Activated CD8-positive, alpha-beta memory T cell treated with anti-CD3 and anti-CD28 coated beads, Interleukin-2, amount 50 U/mL, for 1 hour (primary cell): ENCODE results near the gene UBTD1.

Experiments
- DNase-seq: peaks from one replicate; pipeline ENCODE4 v3.0.0-alpha.2; 2020; ENCODE audit errors: extremely low read depth

The UBTD1 gene

DNA sequence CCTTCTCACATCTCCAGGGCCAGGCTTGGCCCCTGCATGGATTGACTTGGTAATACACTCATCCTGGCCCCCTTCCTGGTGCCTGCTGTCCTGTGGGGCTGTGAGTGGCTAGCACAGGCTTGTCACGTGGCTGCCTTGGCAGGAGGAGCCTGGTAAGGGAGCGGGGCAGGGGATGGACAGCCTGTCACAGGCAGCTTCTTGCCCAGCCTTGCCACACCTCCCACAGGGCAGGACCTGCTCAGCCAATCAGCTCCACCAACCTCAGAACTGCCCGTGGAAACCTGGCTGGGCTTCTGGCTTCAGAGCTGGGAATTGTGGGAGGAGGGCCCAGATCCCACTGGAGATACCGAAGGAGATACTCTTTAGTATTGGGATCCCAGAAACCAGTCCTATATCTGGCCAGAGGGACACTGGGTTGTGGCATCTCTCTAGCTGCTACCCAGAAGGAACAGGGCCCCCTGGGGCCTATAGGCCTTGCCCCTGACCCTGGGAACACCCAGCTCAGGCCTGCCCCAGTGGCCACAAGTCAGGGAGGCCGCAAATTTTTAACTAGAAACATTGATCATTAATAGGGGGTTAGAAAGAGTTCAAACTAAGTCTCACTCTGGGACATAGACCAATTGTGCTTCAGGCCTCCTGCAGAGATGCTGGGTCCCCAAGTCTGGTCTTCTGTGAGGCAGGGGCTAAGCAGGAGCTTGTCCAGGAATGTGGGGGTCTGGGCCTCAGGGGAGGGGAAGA is 85.5 kb downstream of the UBTD1 start, which contains the start of gene HOGA1:
Gene HOGA1 (plus strand): TSS at position 330 of the 738 bp plus-strand sequence. CDS start 315 bp downstream, at position 645.
- no peak for DNase-seq

DNA sequence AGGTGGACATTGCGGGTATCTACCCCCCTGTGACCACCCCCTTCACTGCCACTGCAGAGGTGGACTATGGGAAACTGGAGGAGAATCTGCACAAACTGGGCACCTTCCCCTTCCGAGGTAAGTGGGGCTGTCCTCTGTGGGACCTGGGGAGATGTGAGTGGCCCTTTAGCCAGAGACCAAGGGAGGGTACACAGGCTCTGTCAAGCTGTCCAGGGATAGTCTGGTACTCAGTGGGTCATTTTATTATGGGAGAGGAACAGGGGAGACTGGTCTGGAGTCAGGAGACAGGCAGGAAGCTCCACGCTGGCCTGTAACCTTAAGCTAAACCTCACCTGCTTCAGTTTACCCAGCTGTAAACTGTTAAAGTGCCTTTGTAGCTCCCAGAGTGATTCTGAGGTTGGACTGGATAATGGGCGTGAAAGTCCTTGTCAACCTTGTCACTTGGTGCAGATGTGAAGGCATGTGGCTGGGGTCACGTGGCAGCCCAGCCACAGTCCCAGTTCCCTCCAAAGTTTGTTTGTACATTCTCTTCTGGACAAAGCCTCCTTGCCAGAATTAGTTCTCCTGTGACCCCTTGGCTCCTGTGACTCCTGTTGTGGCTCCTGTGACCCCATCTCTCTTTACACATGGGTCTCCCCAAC is 86.2 kb downstream of the UBTD1 start:
- no peak for DNase-seq

DNA sequence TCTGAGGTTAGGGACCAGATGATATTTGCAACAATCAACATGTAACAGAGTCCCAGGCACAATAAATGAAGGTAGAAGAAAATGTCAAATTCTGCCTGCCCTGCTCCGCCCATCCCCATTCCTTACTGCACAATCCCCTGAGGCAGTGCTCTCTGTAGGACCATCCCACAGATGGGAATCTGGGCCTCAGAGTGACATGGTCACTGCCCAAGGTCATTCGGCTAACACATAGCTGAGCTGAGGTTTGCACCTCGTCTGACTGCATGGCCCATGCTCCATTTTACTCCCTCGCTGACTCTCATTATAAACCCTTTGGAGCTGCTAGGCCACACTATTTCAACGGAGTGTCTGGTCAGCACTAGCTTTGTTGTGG is 86.7 kb downstream of the UBTD1 start:
- no peak for DNase-seq

DNA sequence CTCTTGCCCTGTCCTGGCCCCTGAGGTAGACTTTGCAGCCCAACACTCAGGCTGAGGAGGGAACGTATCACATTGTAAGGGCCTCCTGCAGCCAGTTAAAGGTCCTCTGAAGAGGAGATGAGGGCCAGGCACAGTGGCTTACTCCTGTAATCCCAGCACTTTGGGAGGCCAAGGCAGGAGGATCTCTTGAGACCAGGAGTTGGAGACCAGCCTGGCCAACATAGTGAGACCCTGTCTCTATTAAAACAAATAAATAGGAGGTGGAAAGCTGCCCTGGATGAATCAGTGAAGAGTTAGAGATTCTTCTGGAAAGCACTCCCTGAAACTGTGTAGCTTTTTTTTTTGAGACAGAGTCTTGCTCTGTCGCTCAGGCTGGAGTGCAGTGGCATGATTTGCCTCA is 88.5 kb downstream of the UBTD1 start:
- DNase-seq: no peak

DNA sequence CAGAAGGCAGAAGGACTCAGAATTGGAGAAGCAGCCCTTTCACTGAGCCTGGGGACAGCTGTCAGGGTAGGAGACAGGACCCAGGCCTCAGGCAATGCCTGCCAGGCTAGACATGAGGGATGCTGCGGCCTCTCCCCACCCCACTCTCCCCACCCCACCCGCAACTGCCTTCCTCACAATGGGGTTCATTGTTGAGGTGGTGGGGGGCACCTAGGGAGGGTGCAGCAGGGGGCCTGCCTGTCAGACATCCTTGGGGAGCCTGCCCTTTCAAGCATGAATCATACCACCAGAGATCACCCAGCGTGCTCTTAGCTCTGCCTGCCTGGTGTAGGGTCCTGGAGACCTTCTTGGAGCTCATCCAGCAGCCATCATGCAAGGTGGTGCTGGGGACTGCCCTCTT is 90.8 kb downstream of the UBTD1 start, which contains the start of gene C10orf62:
Gene C10orf62 (plus strand): TSS at position 243 of the 400 bp plus-strand sequence. CDS start 177 bp downstream, outside the sequence.
- DNase-seq: no peak

DNA sequence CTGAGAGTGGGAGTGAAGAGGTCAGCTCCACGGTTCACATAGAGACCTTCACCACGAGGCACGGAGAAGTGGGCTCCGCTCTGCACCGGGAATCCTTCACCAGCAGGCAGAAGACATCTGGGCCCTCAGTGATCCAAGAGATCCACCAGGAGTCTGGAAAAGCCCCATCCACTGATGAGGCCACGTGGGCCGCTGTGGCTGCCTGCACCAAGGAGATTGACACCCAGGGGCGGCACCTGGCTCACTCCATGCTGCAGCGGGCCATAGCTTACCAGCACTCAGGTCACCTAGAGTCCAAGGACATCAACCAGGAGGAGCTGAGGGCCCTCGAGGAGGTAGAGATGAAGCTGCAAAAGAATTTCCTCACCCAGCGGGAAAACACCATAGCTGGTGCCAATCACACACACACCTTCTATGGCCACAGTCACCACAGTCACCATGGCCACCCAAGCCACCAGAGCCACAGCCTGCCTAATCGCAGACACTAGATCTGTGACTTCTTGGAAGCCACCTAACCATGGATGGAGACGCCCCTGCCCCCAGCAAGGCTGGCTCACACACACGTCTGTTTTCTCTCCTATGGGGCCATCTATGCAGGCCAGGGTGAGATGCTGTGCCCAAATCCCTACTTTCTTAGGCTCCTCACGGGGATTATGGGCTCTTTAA is 91.5 kb downstream of the UBTD1 start:
- no peak for DNase-seq

DNA sequence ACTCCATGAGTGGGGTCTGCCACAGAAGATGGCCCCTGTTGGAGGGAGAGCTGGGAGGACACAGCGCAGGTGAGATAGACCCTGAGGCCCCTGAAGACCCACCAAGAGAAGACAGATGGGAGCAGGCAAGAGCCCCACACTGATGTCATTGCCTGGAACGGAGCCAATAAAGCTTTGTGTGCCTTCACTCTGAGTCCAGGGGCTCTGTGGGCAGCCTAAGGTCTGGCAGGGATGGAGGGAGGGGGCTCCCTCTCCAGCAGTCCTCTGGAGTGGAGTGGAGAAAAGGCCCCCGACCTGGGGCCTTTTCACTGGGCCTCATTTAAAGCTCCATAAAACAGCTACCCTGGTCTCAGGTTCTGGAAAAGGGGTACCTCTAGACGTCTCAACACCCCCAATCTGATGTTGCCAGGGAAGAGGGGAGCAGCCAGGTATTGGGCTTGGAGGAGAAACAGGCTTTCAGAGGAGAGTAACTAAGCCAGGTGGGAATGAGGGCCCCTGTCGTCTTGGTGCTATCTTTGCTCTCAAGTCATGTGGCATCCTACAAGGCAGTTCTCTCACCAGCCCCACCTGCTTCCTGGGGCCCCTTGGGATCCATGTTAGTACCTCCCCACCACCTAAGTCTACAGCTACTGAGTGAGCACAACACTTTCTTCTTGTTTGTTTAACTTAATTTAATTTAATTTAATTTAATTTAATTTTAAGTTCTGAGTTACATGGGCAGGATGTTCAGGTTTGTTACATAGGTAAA is 92.2 kb downstream of the UBTD1 start:
- no peak for DNase-seq

DNA sequence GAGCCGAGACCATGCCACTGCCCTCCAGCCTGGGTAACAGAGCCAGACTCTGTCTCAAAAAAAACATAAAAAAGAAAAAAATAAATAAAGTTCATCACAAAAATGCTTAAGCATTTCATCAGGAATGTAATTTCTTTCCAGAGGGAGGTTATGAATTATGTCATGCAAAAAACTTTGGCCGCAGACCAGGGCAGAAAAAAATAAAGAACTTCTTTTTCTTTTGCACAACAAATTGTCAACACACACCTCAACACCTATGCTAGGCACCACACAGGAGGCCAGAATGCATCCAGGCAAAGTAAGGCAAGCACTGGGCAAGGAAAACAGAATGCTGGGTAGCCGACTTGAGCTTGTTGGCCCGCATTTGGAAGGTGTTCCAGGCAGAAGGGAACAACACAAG is 94.7 kb downstream of the UBTD1 start:
- DNase-seq: no peak

DNA sequence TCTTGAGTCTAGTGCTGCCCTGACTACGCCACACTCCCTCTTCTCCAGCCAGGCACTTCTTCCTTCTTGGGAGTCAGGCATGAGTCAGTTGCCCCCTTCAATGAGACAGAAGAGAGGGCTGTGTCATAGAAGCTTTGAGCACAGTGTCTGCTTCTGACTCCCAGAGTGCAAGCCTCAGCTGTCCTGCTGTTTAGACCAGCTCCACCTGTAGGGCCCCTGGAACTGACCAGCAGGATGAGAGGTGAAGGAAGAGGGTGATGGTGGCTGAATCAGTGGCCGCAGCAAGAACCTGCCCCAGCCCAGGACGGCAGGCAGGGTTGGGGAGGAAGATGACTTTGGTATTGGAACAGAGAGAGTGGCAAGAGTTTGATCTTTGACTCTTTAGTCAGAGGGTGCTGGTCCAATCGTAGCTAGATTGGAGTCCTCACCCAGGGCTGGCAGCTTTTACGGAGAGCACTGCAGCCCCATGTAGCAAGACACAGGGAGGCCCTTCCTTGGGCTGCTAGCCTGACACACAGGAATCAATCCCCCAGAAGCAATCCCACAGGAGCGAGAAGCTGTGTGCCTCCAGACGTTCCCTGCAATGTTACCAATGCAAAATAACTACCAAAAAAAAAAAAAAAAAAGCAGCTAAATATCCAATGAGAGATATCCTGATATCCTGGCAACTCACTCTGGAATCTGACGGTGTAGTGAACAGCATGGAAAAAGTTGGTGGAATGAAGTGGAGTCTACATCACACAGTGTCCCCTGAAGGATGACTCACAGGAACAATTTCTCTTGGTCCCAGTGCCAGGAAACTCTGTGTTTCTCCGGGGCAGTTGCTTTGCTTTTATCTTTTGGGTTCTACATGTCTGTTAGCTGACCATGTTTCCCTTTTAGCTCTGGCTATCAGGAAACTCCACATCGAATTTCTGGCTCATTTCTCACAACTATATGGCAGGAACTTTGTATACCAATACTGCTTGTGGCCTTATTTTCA is 97.7 kb downstream of the UBTD1 start:
- DNase-seq: no peak

DNA sequence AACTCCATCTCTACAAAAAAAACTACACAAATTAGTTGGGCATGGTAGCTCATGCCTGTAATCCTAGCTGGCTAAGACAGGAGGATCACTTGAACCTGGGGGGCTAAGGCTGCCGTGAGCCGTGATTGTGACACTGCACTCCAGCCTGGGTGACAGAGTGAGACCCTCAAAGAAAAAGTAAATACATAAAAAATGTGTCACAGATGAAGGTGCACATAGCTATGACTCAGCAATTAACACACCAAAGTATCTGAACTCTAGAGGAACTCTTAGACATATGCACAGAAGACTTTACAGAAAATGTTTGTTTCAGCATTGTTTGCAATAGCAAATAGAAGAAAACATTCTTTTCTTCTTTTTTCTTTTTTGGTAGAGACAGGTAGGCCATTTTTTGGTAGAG is 99.1 kb downstream of the UBTD1 start:
- DNase-seq: no peak

DNA sequence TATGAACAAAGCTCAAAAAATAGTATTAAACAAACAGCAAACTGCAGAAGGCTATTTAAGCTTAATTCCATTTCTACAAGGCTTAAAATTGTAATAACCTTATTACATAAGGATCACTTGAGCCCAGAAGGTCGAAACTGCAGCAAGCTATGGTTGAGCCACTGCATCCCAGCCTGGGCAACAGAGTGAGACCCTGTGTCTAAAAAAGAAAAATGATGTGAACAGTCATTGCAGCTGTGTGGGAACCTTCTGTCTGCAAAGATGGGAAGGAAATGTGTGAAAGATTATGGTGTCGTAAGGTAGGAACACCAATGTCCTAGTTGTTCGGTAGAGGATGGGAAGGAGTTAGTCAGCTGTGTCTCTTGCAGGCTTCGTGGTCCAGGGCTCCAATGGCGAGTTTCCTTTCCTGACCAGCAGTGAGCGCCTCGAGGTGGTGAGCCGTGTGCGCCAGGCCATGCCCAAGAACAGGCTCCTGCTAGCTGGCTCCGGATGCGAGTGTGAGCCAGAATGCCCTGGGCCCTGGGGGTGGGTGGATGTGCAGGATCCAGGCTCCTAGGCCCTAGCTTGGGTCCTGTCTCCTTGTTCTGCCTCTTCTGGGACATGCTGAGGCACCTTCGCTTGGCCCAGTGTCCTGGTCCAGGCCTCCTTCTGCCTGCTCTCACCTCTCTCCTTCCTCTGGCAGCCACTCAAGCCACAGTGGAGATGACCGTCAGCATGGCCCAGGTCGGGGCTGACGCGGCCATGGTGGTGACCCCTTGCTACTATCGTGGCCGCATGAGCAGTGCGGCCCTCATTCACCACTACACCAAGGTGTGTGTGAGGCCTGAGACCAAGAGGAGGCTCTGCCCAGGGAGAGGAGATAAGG is 99.9 kb downstream of the UBTD1 start:
- DNase-seq: no peak

DNA sequence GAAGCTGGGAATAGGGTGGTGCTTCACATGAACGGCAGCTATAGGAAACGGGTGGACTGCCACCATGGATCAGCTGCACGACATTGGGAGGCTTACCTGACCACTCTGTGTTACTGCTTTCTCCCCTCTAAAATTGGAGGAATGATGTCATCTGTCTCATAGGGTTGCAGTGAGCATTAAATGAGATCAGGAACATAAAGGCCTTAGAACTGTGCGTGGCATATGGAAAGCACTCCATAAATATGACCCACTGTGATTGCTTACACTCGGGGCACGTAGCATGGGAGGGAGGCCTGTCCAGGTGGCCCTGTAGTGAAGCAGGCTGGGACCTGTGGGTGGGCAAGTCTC is 100.5 kb downstream of the UBTD1 start:
- no peak for DNase-seq

DNA sequence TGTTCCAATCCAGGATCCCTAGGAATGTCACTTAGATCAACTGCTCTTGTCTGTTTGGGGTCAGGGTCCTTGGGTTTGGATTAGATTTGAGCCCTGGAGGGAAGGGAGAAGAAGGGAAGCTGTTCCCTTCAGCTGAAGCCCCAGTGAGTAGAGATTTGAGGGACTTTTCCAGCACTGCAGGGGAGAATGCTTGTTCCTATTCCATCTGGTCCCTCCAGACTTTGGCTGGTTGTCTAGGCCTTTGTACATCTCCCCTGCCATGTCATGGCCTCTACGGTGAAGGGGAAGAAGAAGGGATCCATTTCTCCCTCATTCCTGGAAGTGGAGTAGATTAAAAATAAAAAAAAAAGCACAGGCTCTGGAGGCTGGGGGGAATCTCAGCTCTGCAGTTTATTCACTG is 101.9 kb downstream of the UBTD1 start:
- no peak for DNase-seq

DNA sequence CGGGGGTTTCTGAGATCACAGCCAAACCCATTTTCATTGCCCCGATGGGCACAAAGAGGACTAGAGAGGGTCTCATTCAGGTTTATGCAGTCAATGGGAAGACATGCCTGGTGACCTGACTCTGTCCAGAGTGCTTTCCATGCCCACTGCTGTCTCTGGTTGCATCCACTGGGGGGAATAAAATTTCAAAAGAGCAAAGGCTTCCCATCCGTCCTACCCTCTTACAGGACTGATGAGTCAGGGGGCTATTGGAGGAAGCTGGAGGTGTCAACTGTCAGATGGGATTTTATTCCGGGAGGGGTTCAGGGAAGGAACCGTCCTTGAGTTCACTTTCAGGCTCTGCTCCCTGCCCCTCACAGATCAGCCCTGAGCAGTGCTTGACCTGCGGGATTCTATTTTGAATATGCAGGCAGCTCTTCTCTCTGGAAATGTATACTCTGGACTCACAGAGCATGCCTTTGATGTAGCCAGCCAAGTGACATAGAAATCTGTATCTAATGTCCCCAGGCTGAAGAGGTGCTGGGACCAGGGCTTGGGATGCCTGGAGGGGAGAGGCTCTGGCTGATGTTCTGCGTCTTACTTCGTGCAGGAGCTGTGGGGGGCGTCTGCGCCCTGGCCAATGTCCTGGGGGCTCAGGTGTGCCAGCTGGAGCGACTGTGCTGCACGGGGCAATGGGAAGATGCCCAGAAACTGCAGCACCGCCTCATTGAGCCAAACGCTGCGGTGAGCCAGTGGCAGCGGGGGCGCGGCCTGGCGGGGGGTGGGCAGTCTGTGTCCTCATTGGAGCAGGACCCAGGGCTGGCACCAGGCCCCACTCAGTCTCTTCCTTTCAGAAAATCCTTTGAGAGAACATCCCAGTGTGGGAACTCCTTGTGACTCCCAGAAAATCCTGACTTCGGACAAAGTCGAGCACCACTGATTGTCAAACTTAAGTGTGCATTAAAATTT is 102.8 kb downstream of the UBTD1 start:
- DNase-seq: no peak

DNA sequence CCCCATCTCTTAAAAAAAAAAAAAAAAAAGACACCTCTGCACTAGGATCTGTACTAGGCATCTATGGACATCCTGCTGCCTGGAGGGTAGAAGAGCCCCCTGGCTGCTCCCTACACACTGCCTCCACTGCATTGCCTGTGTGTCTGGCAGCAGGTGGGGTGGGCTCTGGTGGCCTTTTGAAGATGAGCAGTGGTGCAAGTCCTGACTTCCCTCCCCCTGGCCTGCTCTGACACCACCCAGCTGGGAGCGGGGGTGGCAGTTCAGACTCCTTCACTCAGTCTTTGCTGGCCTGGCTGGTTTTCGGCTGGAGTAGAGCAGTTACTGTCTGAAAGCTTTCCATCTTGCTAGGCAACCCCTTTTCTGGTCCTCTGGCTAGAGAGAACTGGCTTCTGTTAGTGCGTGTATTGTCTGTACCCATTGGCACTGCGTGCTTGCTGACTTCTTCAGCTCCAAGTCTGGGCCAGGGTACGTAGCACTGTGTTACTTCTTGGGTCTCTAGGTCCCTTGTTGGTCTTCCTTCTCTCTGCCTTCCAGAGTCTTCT is 108.4 kb downstream of the UBTD1 start:
- no peak for DNase-seq

DNA sequence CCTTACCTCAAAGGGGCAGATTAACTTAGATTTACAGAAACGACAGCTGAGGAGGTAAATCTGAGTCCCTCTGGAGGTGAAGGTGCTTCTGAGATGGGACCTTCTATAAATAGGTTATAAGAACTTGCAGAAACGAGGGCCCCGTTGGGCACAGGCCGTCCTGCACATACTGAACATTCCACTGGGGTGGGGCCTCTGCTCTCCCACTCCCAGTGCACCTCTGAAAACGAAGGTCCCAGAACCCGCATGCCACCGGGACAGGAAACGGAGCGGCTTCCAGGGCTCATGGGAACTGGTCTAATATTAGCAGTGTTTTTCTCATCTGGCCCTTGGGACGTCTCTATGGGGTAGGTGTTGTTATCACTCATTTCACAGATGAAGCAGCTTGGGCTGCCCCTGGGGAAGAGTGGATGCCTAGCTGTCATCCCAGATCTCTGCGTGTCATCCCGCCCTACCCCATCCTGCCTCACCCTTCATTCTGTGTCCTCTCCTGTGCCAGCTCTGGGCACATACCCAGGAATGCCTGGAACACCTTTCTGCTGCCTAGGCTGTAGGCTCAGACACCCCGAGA is 110.4 kb downstream of the UBTD1 start:
- DNase-seq: no peak

DNA sequence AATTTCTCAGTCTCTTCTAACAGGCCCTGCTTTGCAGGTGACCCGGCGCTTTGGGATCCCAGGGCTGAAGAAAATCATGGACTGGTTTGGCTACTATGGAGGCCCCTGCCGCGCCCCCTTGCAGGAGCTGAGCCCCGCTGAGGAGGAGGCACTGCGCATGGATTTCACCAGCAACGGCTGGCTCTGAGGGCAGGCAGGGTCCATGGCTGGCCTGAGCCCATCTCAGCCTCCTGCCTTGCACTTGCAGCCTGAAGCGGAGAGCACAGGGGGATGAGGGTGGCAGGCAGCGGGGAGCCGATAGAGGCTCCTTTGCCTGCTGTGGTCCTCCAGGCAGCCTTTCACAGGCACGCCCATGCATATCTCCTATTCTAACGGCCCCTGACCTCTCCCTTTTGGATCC is 112.7 kb downstream of the UBTD1 start:
- DNase-seq: no peak

DNA sequence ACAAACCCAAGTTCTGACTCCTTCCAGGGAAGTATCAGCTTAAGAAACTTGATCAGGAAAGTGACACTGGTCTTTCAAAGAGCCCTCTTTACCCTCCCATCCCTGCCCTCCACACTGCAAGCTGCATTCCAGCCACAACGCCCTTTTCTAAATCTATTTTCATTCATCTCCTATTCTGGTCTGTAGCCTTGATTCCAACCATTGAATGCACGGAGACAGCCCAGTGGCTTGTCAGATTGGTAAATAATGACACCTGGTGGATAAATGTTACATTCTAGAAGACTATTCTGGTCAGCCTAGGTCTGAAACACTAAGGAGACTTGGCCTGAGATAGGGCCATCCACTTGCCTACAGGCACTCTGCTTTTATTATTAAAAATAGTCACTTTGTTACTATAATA is 113.7 kb downstream of the UBTD1 start:
- no peak for DNase-seq
